GM12878 (cell line): ENCODE data around the gene KCTD19. TPM values are rescaled to one million over a fixed set of nuclear protein-coding genes. Genes with fewer than 3 reads are reported as not detected.

Source experiments
- ATF7 ChIP-seq: fragments of 450-650 bp; IDR thresholded peaks from 2 replicates; pipeline ENCODE4 v1.6.1; 2016; ENCODE audit warnings: low read depth, mild to moderate bottlenecking
- CREB1 ChIP-seq: IDR thresholded peaks from 2 replicates; pipeline ENCODE4 v1.6.1; 2012; ENCODE audit warnings: low read depth, mild to moderate bottlenecking, inconsistent platforms
- DPF2 ChIP-seq: fragments of 450-650 bp; IDR thresholded peaks from 2 replicates; pipeline ENCODE4 v1.6.1; 2017; ENCODE audit warnings: mild to moderate bottlenecking
- EP300 ChIP-seq, 2 experiments: fragments of 150-350 bp in 1 of 2; IDR thresholded peaks; 2 replicates each; pipeline ENCODE4 v1.6.1; 2011 to 2012; ENCODE audit warnings: low read depth in 2 of 2, low read length in 2 of 2, borderline replicate concordance in 1 of 2, improper control_type of control experiment in 1 of 2, inconsistent platforms in 1 of 2; ENCODE audit not compliant: control insufficient read depth in 1 of 2
- ETV6 ChIP-seq, 2 experiments: fragments of 450-650 bp in 1 of 2; IDR thresholded peaks in 1 of 2; conservative IDR thresholded peaks in 1 of 2; 2 replicates each; pipeline ENCODE4 v1.6.1; 2014; ENCODE audit warnings: antibody characterized with exemption in 1 of 2, borderline replicate concordance in 1 of 2, low read depth in 1 of 2, mild to moderate bottlenecking in 1 of 2, moderate library complexity in 1 of 2
- FOS ChIP-seq: IDR thresholded peaks from 3 replicates; pipeline ENCODE4 v1.6.1; 2011; ENCODE audit warnings: borderline replicate concordance; ENCODE audit not compliant: insufficient read length; ENCODE audit errors: extremely low read depth
- GABPA ChIP-seq: IDR thresholded peaks from 2 replicates; pipeline ENCODE4 v1.6.1; 2014; ENCODE audit warnings: antibody characterized with exemption, low read depth, mild to moderate bottlenecking, inconsistent platforms
- HDGF ChIP-seq: fragments of 450-650 bp; IDR thresholded peaks from 2 replicates; pipeline ENCODE4 v1.6.1; 2016; ENCODE audit warnings: antibody characterized with exemption
- MYC ChIP-seq: IDR thresholded peaks from 2 replicates; pipeline ENCODE4 v1.6.1; 2011; ENCODE audit warnings: mild to moderate bottlenecking, low read length, moderate library complexity, inconsistent platforms; ENCODE audit not compliant: insufficient read depth, insufficient replicate concordance, insufficient read length, severe bottlenecking
- PAX8 ChIP-seq: fragments of 450-650 bp; IDR thresholded peaks from 2 replicates; pipeline ENCODE4 v1.6.1; 2017; ENCODE audit warnings: mild to moderate bottlenecking, moderate library complexity
- POLR2AphosphoS2 ChIP-seq: IDR thresholded peaks from 2 replicates; pipeline ENCODE4 v1.6.1; 2011; ENCODE audit warnings: low read depth, mild to moderate bottlenecking, low read length, improper control_type of control experiment, moderate library complexity
- POLR2AphosphoS5 ChIP-seq: IDR thresholded peaks from 2 replicates; pipeline ENCODE4 v1.6.1; 2011; ENCODE audit warnings: mild to moderate bottlenecking, low read length, inconsistent platforms
- SP1 ChIP-seq: IDR thresholded peaks from one replicate; pipeline ENCODE4 v1.6.1; 2011; ENCODE audit warnings: low read depth, low read length
- SREBF2 ChIP-seq: IDR thresholded peaks from 2 replicates; pipeline ENCODE4 v1.6.1; 2012; ENCODE audit warnings: mild to moderate bottlenecking, low read length
- SRF ChIP-seq, 2 experiments: IDR thresholded peaks; 2 replicates each; pipeline ENCODE4 v1.6.1; 2011; ENCODE audit warnings: low read depth in 2 of 2, low read length in 2 of 2, mild to moderate bottlenecking in 1 of 2, moderate library complexity in 1 of 2
- TCF12 ChIP-seq: IDR thresholded peaks from 2 replicates; pipeline ENCODE4 v1.6.1; 2011; ENCODE audit warnings: low read depth, mild to moderate bottlenecking, low read length
- WRNIP1 ChIP-seq: IDR thresholded peaks from 2 replicates; pipeline ENCODE4 v1.6.1; 2011; ENCODE audit warnings: low read depth, low read length, improper control_type of control experiment, borderline replicate concordance
- YBX1 ChIP-seq: fragments of 450-650 bp; IDR thresholded peaks from 2 replicates; pipeline ENCODE4 v1.6.1; 2016; ENCODE audit warnings: antibody characterized with exemption
- ZNF592 ChIP-seq: fragments of 450-650 bp; IDR thresholded peaks from 2 replicates; pipeline ENCODE4 v1.6.1; 2017; ENCODE audit warnings: mild to moderate bottlenecking, moderate library complexity
- ZNF687 ChIP-seq: fragments of 450-650 bp; IDR thresholded peaks from 2 replicates; pipeline ENCODE4 v1.6.1; 2017; ENCODE audit warnings: mild to moderate bottlenecking, moderate library complexity
- ZZZ3 ChIP-seq: IDR thresholded peaks from 2 replicates; pipeline ENCODE4 v1.6.1; 2011; ENCODE audit warnings: low read depth; ENCODE audit not compliant: control insufficient read depth, insufficient read length
- polyA plus RNA-seq, 11 experiments: library from polyadenylated mRNA; depleted of rRNA in 4 of 11; unstranded in 6 of 11; stranded (reverse) in 5 of 11; fragments of >200 nt; fragmentation: Nextera tagmentation in 4 of 11; fragmentation: Illumina TruSeq in 1 of 11; extraction: Ambion mirVana in 4 of 11; extraction: Trizol in 1 of 11; gene quantifications; 1 replicate in 1 of 11; 2 replicates in 10 of 11; pipeline versions ENCODE4 v1.2.1 to v1.2.3, GENCODE V29; 2011 to 2016; ENCODE audit warnings: inconsistent platforms in 2 of 11, missing spikeins in 2 of 11, low read depth in 1 of 11
- total RNA-seq, 4 experiments: library from RNA; depleted of rRNA in 3 of 4; stranded (reverse); fragments of >200 nt in 3 of 4; fragmentation: Illumina TruSeq in 1 of 4; extraction: Trizol in 1 of 4; gene quantifications; 2 replicates each; pipeline versions ENCODE4 v1.2.1 to v1.2.3, GENCODE V29; 2013 to 2021

Gene KCTD19
- total and polyA plus RNA-seq, 10 of the 15 experiments (the other 5 are each of a cell fraction or from before 2014, with no cell fraction given): 1.6 to 8.9 (median 3.9) TPM

- TF ChIP-seq EP300 (IDR thresholded peaks at IDR 0.05; ENCODE audit: borderline replicate concordance in 1 of 2, control insufficient read depth in 1 of 2, low read depth in 2 of 2, low read length in 2 of 2): peak; percentile 77 to 91
- TF ChIP-seq MYC: no peak
- TF ChIP-seq ZNF592: no peak
- peak in 1 of 2 experiments; percentile 54; a peak in 1 of 4 replicates for TF ChIP-seq SRF (IDR thresholded peaks at IDR 0.05; ENCODE audit: low read depth in 2 of 2, low read length in 2 of 2)
- peak; percentile 65; the same call in 1 of the 2 replicates for TF ChIP-seq GABPA
- no peak for TF ChIP-seq YBX1
- TF ChIP-seq CREB1: peak; percentile 94
- TF ChIP-seq ETV6 (conservative IDR thresholded peaks at IDR 0.05 in 1 of 2, IDR thresholded peaks at IDR 0.05 in 1 of 2; ENCODE audit: borderline replicate concordance in 1 of 2, low read depth in 1 of 2): peak in 1 of 2 experiments; percentile 91; a peak in 2 of 4 replicates
- TF ChIP-seq SREBF2: no peak
- TF ChIP-seq DPF2: peak; percentile 94
- TF ChIP-seq HDGF: peak; percentile 80; the same call in 1 of the 2 replicates
- TF ChIP-seq ZNF687: no peak; the same call in 1 of the 2 replicates
- no peak for TF ChIP-seq POLR2AphosphoS5
- no peak for TF ChIP-seq TCF12
- TF ChIP-seq PAX8: no peak
- no peak for TF ChIP-seq POLR2AphosphoS2
- no peak for TF ChIP-seq WRNIP1
- TF ChIP-seq ATF7: peak; percentile 97
- no peak for TF ChIP-seq FOS
- TF ChIP-seq SP1: peak; percentile 57
- TF ChIP-seq ZZZ3: no peak
Measured at GRCh38 chr16:67311607-67312488, 14.7 kb downstream of the KCTD19 start (continued).
